DND-41 (cell line): Measurements from ENCODE around the gene MFRP.

ENCODE experiments used
- CTCF ChIP-seq: IDR thresholded peaks from 2 replicates; pipeline ENCODE4 v1.5.1; 2012; ENCODE audit warnings: borderline replicate concordance, low read length, moderate library complexity, mild to moderate bottlenecking; ENCODE audit not compliant: poor library complexity, severe bottlenecking; ENCODE audit errors: extremely low read depth
- EZH2 ChIP-seq: IDR thresholded peaks from 3 replicates; pipeline ENCODE4 v1.6.1; 2012; ENCODE audit warnings: borderline replicate concordance, low read depth, mild to moderate bottlenecking, moderate library complexity, low read length, inconsistent platforms; ENCODE audit not compliant: severe bottlenecking

- no peak for TF ChIP-seq CTCF
- TF ChIP-seq EZH2, result no peak
Measured at GRCh38 chr11:119362741-119363080, 16.2 kb upstream of the MFRP start.
